Endodermal cell (in vitro differentiated cells): Measurements from ENCODE around the gene SUPT3H. TPM values are rescaled to one million over a fixed set of nuclear protein-coding genes. Genes with fewer than 3 reads are reported as not detected.

Source experiments
- DNase-seq: peaks from one replicate; pipeline ENCODE4 v3.0.0-alpha.2; 2017
- H3K27ac ChIP-seq: 2 replicates; pipeline ENCODE4 v1.5.1; 2013; ENCODE audit warnings: mild to moderate bottlenecking, low read depth, low read length, moderate library complexity
- H3K27me3 ChIP-seq: 2 replicates; pipeline ENCODE4 v1.6.1; 2013; ENCODE audit warnings: mild to moderate bottlenecking, low read length, moderate library complexity; ENCODE audit not compliant: insufficient read depth, control insufficient read depth, poor library complexity, severe bottlenecking
- H3K36me3 ChIP-seq: 2 replicates; pipeline ENCODE4 v1.7.0; 2013; ENCODE audit warnings: mild to moderate bottlenecking, low read length, moderate library complexity; ENCODE audit not compliant: control insufficient read depth, insufficient read depth
- H3K4me1 ChIP-seq: one replicate; pipeline ENCODE4 v1.7.0; 2013; ENCODE audit warnings: low read length; ENCODE audit not compliant: control insufficient read depth, insufficient read depth
- H3K4me3 ChIP-seq: 2 replicates; pipeline ENCODE4 v1.5.1; 2013; ENCODE audit warnings: mild to moderate bottlenecking, low read length, moderate library complexity
- H3K9ac ChIP-seq: 2 replicates; pipeline ENCODE4 v1.6.1; 2013; ENCODE audit warnings: mild to moderate bottlenecking, low read length, moderate library complexity; ENCODE audit not compliant: poor library complexity, severe bottlenecking; ENCODE audit errors: extremely low read depth
- H3K9me3 ChIP-seq: 2 replicates; pipeline ENCODE4 v1.6.1; 2013; ENCODE audit warnings: mild to moderate bottlenecking, low read length, moderate library complexity; ENCODE audit not compliant: control insufficient read depth
- H3K27ac Mint-ChIP-seq: 2 replicates; pipeline ENCODE4 v1.8.0; 2020; ENCODE audit warnings: mixed read lengths
- H3K27me3 Mint-ChIP-seq: 2 replicates; pipeline ENCODE4 v1.8.0; 2021; ENCODE audit warnings: mild to moderate bottlenecking, mixed read lengths; ENCODE audit not compliant: insufficient read depth
- H3K36me3 Mint-ChIP-seq: 2 replicates; pipeline ENCODE4 v1.8.0; 2020; ENCODE audit warnings: low read depth, mixed read lengths
- H3K4me1 Mint-ChIP-seq: 2 replicates; pipeline ENCODE4 v1.8.0; 2020; ENCODE audit warnings: mixed read lengths
- H3K4me3 Mint-ChIP-seq: 2 replicates; pipeline ENCODE4 v1.8.0; 2020; ENCODE audit warnings: mild to moderate bottlenecking, moderate library complexity, mixed read lengths
- H3K9me3 Mint-ChIP-seq: 2 replicates; pipeline ENCODE4 v1.8.0; 2020; ENCODE audit warnings: mild to moderate bottlenecking, mixed read lengths
- CTCF ChIP-seq: fragments of 200-600 bp; sonication (generic); conservative IDR thresholded peaks from 2 replicates; pipeline ENCODE4 v1.5.0; 2021; ENCODE audit warnings: antibody characterized with exemption, mild to moderate bottlenecking
- WGBS, 2 experiments: methylation state at CpG; one replicate each; pipeline versions ENCODE4 v1.1.5 to v1.1.7; 2013; ENCODE audit warnings: missing lambda C conversion rate in 2 of 2, mixed read lengths in 1 of 2; ENCODE audit not compliant: insufficient coverage in 1 of 2, insufficient read length in 1 of 2; 5-methylcytosine and 5-hydroxymethylcytosine counted together
- total RNA-seq, 2 donors: library from RNA; stranded (reverse); fragmentation: NEBNext Ultra II Directional in 1 of 2; extraction: Animal tissue kit (Norgen Biotek cat#: 25700) in 1 of 2; gene quantifications; 2 replicates in 1 of 2; 3 replicates in 1 of 2; pipeline ENCODE4 v1.2.1, GENCODE V29; 2021

SUPT3H gene
- total RNA-seq, 2 donors from 2014 or later = 32.4 to 34.7 TPM

- Mint-ChIP-seq H3K27ac (no peak overlapping the region), H3K36me3 (no peaks in the 10 kb centered on the region), H3K4me3 (no peak overlapping the region), H3K27me3 (no peaks in the 10 kb centered on the region), H3K4me1 (peaks cover 4% of the 10 kb centered on the region), H3K9me3 (no peaks in the 10 kb centered on the region)
- no peaks in the 10 kb centered on the region for H3K9me3 ChIP-seq
- no peak overlapping the region for H3K27ac ChIP-seq
- no peak overlapping the region for H3K4me3 ChIP-seq
- no peak for TF ChIP-seq CTCF
- H3K9ac ChIP-seq = no peak overlapping the region
- H3K4me1 ChIP-seq = peaks cover 1% of the 10 kb centered on the region
- DNase-seq = no peak
- WGBS, 2 experiments = 100% methylated on average over 1 of the region's 1 CpG; no CpG with 5 or more reads in 1 of the 2 experiments
- no peaks in the 10 kb centered on the region for H3K36me3 ChIP-seq
- no peaks in the 10 kb centered on the region for H3K27me3 ChIP-seq
Measured at GRCh38 chr6:44849806-44850205, 527.9 kb downstream of the SUPT3H start.

- no peak overlapping the region for H3K9ac ChIP-seq
- TF ChIP-seq CTCF = no peak
- H3K27ac ChIP-seq = no peak overlapping the region
- H3K4me1 ChIP-seq = no peaks in the 10 kb centered on the region
- Mint-ChIP-seq H3K9me3 (peaks cover 1% of the 10 kb centered on the region), H3K4me3 (no peak overlapping the region), H3K27me3 (no peaks in the 10 kb centered on the region), H3K27ac (no peak overlapping the region), H3K4me1 (no peaks in the 10 kb centered on the region), H3K36me3 (no peaks in the 10 kb centered on the region)
- DNase-seq = no peak
- 55 to 100% methylated on average over 1 to 2 of the region's 3 CpGs for WGBS, 2 experiments
- no peaks in the 10 kb centered on the region for H3K27me3 ChIP-seq
- no peaks in the 10 kb centered on the region for H3K36me3 ChIP-seq
- H3K4me3 ChIP-seq = no peak overlapping the region
- H3K9me3 ChIP-seq = no peaks in the 10 kb centered on the region
Measured at GRCh38 chr6:44843734-44844133, 534.0 kb downstream of the SUPT3H start.

DNA sequence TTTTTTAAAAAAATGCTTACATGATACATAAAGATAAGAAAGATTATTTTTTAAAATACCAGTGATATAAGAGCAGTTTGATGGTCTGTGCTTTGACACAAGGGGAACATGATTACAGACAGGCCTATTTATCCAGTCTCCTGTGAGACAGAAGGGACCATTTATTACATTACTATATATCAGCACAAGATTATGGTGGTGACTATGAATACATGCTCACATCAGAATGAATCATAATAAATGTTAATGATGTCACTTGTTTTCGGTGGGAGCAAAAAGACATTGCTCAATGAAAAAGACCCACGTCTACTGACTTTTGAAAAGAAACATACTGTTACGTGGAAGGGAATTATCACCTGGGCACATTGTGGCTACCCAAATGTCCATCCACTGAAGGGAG lies 535.1 kb downstream of the SUPT3H start:
- Histone ChIP-seq H3K4me1 (no peaks in the 10 kb centered on the region), H3K27ac (no peak overlapping the region), H3K36me3 (no peaks in the 10 kb centered on the region), H3K27me3 (no peaks in the 10 kb centered on the region), H3K4me3 (no peak overlapping the region), H3K9ac (no peak overlapping the region), H3K9me3 (no peaks in the 10 kb centered on the region)
- no peak for TF ChIP-seq CTCF
- Mint-ChIP-seq H3K9me3 (peaks cover 1% of the 10 kb centered on the region), H3K4me3 (no peak overlapping the region), H3K4me1 (no peaks in the 10 kb centered on the region), H3K27ac (no peak overlapping the region), H3K27me3 (no peaks in the 10 kb centered on the region), H3K36me3 (no peaks in the 10 kb centered on the region)
- no peak for DNase-seq
- WGBS, 2 experiments = 90 to 93% methylated on average over 3 of the region's 3 CpGs
